Measurements from ENCODE around the gene PLET1. TPM values are rescaled to one million over a fixed set of nuclear protein-coding genes. Genes with fewer than 3 reads are reported as not detected.

Gene PLET1
- total RNA-seq, 4 donors from 2014 or later = not detected

DNA sequence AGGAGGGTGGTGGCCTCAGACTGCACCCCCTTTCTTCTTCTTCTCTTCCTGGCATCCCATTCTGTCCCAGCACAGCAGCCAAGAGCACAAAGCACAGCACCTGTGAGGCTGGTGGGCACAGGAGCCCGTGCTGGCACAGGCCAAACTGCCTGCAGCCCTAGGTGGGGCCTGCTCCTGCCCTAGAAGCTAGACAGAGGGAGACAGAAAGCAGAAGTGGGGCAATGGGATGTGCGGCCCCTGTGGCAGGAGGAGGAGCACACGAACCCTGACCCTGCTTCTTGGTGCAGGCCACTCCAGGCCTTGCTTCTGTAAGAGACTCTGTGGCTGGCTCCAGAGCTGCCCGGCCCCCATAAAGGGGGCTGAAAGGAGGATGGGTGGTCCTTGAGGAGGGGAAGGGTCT lies 38.4 kb downstream of the PLET1 start:
- TF ChIP-seq, protein P1, sequence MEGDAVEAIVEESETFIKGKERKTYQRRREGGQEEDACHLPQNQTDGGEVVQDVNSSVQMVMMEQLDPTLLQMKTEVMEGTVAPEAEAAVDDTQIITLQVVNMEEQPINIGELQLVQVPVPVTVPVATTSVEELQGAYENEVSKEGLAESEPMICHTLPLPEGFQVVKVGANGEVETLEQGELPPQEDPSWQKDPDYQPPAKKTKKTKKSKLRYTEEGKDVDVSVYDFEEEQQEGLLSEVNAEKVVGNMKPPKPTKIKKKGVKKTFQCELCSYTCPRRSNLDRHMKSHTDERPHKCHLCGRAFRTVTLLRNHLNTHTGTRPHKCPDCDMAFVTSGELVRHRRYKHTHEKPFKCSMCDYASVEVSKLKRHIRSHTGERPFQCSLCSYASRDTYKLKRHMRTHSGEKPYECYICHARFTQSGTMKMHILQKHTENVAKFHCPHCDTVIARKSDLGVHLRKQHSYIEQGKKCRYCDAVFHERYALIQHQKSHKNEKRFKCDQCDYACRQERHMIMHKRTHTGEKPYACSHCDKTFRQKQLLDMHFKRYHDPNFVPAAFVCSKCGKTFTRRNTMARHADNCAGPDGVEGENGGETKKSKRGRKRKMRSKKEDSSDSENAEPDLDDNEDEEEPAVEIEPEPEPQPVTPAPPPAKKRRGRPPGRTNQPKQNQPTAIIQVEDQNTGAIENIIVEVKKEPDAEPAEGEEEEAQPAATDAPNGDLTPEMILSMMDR (IDR thresholded peaks at IDR 0.05; ENCODE audit: low read depth) = no peak

DNA sequence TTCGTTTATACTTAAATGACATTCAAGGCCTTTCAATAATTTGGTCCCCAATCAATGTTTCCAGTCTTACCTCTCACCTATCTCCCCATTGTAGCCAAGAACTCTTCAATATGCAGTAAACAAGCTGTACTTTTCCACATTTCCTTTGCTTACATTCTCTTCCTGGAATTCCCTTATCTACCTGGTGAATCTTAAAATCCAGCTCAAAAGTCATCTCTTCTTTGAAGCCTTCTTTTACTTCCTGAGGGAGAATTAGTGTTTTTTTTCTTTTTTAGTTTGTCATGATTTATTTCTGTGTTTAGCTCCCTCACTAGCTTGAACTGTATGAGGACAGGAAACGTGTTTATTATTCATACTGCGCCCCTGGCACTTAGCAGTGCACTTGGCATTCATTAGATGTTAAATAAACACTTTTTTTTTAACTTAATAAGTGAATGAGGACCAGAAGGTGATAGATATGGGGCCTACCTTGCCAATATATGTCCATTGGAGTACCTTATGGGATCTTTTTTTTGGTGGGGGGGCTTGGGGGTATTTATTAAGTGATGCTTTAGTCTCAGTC lies 39.3 kb downstream of the PLET1 start:
- TF ChIP-seq, protein P1 (IDR thresholded peaks at IDR 0.05; ENCODE audit: low read depth) = no peak

DNA sequence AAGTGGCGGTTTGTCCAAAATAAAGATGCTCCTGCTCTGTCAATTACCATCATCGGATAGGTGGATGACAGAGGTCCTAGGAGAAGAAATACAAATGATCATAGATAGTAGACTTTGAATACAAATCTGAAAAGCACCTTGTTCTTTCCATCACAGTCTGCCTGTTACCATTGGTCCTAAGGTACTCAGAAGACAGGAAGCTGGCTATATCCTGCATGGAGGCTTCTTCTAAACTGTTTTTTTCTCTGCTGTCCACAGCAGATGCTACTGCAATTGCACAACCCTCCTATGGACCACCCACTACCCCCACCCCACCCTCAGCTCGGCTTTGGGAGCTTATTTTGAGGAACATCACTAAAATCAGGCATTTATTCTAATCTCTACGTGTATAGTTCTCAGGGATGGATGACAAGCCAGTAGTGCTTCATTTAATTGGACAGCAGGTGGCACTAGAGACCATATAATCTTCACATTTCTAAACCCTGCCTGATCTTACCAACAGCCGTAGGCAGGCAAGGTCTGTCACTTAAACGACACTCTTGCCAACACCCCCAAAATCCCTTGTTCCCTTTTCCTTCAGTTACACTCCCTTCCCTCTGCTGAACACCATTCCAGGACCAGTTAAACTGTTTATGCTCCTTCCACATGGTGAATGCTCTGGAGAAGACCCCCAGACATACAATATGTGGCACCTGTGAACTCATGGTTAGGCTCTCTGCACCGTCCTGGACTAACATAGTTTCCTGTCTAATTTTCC lies 41.0 kb downstream of the PLET1 start:
- TF ChIP-seq, protein P1 (IDR thresholded peaks at IDR 0.05; ENCODE audit: low read depth) = no peak

DNA sequence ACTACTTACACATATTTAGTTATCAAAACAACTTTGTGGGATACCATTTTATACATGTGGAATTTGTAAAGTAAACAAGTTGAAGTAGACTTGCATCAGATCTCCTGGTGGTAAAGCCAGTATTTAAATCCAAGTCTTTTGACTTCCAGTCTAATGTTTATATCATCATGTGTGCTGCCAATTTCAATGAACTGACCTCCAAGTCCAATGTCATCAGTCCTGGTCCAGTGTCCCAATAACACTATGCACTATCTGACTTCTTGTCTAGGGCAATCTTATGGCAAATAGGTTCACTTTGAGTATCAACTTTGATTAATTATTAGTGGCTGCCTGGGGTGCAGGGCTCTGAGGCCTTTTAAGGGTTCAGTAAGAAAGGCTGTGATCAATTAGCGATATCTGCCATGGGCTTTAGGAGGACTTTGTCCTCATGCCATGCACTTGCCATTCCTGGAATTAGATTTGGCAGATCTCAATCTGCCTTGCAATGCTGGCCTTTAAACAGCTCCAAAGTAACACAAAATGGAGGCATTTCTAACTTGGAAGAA lies 44.0 kb downstream of the PLET1 start:
- TF ChIP-seq, protein P1 (IDR thresholded peaks at IDR 0.05; ENCODE audit: low read depth) = no peak

DNA sequence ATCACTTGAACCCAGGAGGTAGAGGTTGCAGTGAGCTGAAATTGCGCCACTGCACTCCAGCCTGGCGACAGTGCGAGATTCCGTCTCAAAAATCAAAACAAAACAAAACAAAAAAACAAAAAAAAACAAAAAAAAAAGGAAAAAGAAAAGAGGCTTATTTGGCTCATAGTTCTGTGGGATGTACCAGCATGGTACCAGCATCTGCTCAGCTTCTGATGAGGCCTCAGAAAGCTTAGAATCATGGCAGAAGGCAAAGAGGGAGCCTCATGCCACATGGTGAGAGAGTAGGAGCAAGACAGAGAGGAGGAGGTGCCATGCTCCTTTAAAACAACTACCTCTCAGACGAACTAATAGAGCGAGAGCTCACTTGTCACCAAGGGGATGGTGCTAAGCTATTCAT lies 45.0 kb downstream of the PLET1 start:
- TF ChIP-seq, protein P1 (IDR thresholded peaks at IDR 0.05; ENCODE audit: low read depth) = no peak

DNA sequence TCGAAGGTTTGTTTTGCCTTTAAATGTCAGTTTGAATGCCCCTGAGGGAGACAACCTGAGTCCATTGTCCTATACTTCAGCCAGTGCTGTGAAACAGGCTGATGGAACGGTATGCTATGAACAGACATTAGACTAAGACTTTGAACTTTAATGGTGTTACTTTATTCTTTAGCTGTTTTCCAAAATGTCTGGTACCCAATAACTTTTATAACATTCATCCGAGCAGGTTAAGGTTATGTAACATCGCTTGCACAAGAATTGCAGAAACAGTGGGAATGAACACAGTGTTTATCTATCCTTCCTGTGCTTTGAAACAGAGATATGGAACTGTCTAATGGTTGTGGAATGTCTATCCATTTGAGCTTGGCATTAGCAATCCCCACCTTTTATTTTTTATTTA lies 46.9 kb downstream of the PLET1 start:
- TF ChIP-seq, protein P1 (IDR thresholded peaks at IDR 0.05; ENCODE audit: low read depth) = no peak

DNA sequence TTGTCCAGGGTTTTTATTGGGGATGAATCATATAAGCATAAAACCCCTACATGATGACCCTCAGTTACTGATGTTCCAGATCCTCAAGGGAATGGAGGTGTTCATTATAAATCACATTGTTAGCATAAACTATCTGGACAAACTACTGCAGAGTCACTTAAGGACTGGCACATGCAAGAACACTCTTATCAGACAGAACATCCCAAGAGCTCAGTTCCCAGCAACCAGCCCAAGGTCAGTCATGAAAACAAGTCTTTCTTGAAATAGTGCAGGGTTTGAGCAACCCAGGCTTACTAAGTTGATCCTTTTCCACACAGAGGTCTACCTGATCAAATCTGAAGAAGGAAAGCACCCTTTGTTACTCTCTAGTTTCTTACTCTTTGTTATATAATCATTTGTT lies 48.0 kb downstream of the PLET1 start:
- TF ChIP-seq, protein P1 (IDR thresholded peaks at IDR 0.05; ENCODE audit: low read depth) = no peak

Data from subcutaneous adipose tissue (tissue), 4 donors.